T-helper 17 cell (primary cell): ENCODE measurements around the gene WWOX. TPM values are rescaled to one million over a fixed set of nuclear protein-coding genes. Genes with fewer than 3 reads are reported as not detected.

Experiments
- ATAC-seq: fragments of 150-1000 bp; cut with Tn5 transposase; 2 replicates; pipeline ENCODE4 v1.10.0; 2021; ENCODE audit warnings: mild to moderate bottlenecking, moderate library complexity
- DNase-seq, 3 donors: peaks; one replicate each; pipeline versions ENCODE4 v3.0.0 to v3.0.0-alpha.2; 2020 to 2021
- H3K9me3 ChIP-seq: one replicate; pipeline ENCODE4 v1.7.0; 2013; ENCODE audit warnings: low read length, mild to moderate bottlenecking; ENCODE audit not compliant: control insufficient read depth, poor library complexity, severe bottlenecking
- H3K27ac Mint-ChIP-seq: one replicate; pipeline ENCODE4 v1.8.0; 2022; ENCODE audit warnings: mild to moderate bottlenecking, moderate library complexity, mixed read lengths
- H3K27me3 Mint-ChIP-seq: one replicate; pipeline ENCODE4 v1.8.0; 2022; ENCODE audit warnings: mixed read lengths
- H3K36me3 Mint-ChIP-seq: one replicate; pipeline ENCODE4 v1.8.0; 2022; ENCODE audit warnings: low read depth, mixed read lengths
- H3K4me1 Mint-ChIP-seq: one replicate; pipeline ENCODE4 v1.8.0; 2022; ENCODE audit warnings: mild to moderate bottlenecking, mixed read lengths
- H3K4me3 Mint-ChIP-seq: one replicate; pipeline ENCODE4 v1.8.0; 2022; ENCODE audit warnings: mild to moderate bottlenecking, moderate library complexity, mixed read lengths
- total RNA-seq, 4 donors: library from RNA in 2 of 4; stranded (reverse) in 2 of 4; gene quantifications; one replicate each; pipeline ENCODE4 v1.2.3 and lab custom pipeline; 2022 to 2026

Gene WWOX
- total RNA-seq, 2 donors from 2014 or later: 26.8 to 29.7 TPM

GRCh38 chr16:78116946-78117345 lies 17.5 kb downstream of the WWOX start:
- no peak overlapping the region for H3K4me3 Mint-ChIP-seq
- no peak for DNase-seq
- H3K4me1 Mint-ChIP-seq: no peaks in the 10 kb centered on the region
- H3K36me3 Mint-ChIP-seq: peaks cover 2% of the 10 kb centered on the region
- H3K9me3 ChIP-seq: no peaks in the 10 kb centered on the region
- no peaks in the 10 kb centered on the region for H3K27me3 Mint-ChIP-seq
- ATAC-seq: no peak
- no peak overlapping the region for H3K27ac Mint-ChIP-seq

DNA sequence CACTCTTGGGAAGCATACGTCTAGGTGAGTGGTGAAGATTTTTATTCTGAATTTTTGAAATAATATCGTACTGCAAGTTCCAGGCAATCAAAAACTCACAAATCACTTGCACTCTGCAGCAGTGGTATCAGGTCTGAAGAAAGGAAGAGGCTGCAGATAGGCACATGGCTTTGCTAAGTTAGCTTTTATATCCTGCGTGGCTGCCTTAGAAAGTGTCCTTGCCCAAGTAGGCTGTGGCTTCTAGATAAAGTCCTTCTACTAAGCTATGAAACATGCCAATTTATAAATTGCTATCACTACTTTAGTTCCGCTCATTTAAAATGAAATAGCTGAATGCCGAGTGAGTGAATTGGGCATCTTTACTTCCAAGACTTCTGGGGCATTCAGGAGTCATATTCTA lies 17.9 kb downstream of the WWOX start:
- no peaks in the 10 kb centered on the region for H3K27me3 Mint-ChIP-seq
- DNase-seq: no peak
- H3K4me3 Mint-ChIP-seq: no peak overlapping the region
- no peak overlapping the region for H3K27ac Mint-ChIP-seq
- peaks cover 2% of the 10 kb centered on the region for H3K36me3 Mint-ChIP-seq
- H3K9me3 ChIP-seq: no peaks in the 10 kb centered on the region
- ATAC-seq: no peak
- H3K4me1 Mint-ChIP-seq: no peaks in the 10 kb centered on the region

DNA sequence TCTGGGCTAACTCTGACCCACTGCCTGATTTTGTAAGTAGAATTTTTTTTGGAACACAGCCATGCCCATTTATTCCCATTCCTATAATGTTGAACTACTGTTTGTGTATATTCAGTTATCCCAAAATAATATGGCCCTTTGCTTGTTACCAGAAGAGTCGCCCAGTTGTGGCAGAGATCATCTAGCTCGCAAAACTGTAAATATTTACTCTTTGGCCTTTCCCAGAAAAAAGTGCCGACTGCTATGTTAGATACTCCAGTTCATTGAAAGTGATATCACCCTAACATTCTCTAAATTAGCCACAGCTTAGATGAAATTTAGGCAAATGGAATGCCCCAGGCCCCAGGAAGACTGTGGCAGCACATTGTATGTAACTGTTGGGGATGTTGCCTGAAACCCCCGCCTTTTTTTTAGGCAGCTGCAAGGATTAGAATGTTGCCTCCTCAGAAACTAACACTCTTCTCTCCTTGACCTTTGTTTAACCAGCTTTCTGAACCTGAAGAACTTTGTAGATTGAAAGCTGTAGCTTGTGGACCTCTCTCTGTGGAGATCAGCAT lies 19.1 kb downstream of the WWOX start:
- no peaks in the 10 kb centered on the region for H3K9me3 ChIP-seq
- peaks cover 2% of the 10 kb centered on the region for H3K36me3 Mint-ChIP-seq
- H3K27me3 Mint-ChIP-seq: no peaks in the 10 kb centered on the region

GRCh38 chr16:78122774-78123315 lies 23.4 kb downstream of the WWOX start:
- Mint-ChIP-seq H3K4me3 (peak overlapping the region; percentile 50), H3K27ac (peak overlapping the region; percentile 63)
- peak; percentile 81 for ATAC-seq

More for the DNA sequence above, 19.1 kb downstream of the WWOX start:
- H3K4me1 Mint-ChIP-seq: peaks cover 3% of the 10 kb centered on the region
- DNase-seq: no peak
- no peak overlapping the region for H3K4me3 Mint-ChIP-seq
- ATAC-seq: no peak
- H3K27ac Mint-ChIP-seq: no peak overlapping the region

DNA sequence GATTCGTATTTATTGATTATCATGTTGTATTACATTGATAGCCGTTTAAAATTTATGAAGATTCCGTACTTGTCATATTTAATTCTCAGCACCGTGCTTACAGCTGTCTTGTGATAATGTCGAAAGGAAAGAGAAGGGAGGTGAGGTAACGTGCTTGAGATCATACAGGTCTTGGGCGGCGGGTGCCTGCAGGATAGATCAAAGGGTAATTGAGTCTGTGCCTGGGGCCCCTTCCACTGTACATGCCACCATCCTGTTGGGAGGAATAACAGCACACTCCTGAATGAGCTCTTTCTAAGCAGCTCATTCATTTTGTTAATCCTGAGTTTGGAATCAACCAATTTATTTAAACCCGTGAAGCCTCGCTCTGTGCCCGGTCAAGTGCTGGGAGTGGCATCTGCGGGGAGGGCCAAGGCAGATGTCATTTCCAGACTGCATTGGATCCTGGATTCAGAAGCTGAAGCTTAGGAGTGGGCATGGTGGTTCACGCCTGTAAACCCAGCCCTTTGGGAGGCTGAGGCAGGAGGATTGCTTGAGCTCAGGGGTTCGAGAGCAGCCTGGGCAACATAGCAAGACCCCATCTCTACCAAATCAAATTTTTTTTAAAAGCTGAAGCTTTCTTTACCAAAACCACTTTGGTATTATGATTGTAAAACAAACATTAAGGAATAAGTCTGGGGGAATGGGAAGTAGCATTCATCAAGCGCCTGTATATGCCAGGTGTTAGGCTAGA lies 25.8 kb downstream of the WWOX start:
- H3K4me3 Mint-ChIP-seq: no peak overlapping the region
- peaks cover 5% of the 10 kb centered on the region for H3K36me3 Mint-ChIP-seq
- no peak overlapping the region for H3K27ac Mint-ChIP-seq
- DNase-seq (no peak), ATAC-seq (no peak)
- H3K4me1 Mint-ChIP-seq: peaks cover 8% of the 10 kb centered on the region
- H3K9me3 ChIP-seq: no peaks in the 10 kb centered on the region
- H3K27me3 Mint-ChIP-seq: no peaks in the 10 kb centered on the region

More at GRCh38 chr16:78122774-78123315, 23.4 kb downstream of the WWOX start:
- H3K36me3 Mint-ChIP-seq: peaks cover 3% of the 10 kb centered on the region
- no peak for DNase-seq
- H3K27me3 Mint-ChIP-seq: no peaks in the 10 kb centered on the region
- H3K4me1 Mint-ChIP-seq: peaks cover 4% of the 10 kb centered on the region
- no peaks in the 10 kb centered on the region for H3K9me3 ChIP-seq

DNA sequence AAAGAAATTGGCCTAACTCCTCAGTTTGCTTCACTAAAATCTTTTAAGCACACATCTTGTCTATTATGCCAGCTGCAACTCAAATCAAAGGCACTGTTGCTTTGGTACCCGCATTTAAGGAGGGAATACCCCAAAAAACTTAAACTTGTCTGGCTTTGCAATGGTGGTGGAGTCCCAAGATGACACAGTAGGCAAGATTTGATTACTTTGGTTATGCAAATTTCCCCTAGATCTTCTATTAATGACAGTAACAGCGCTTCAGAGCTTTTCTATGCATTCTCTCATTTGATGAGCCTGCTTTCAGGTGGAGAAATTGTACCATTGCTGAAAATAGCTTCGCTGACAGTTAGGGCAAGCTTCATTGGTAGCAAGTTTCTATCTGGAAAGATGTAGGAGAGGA lies 27.2 kb downstream of the WWOX start:
- H3K27ac Mint-ChIP-seq: no peak overlapping the region
- ATAC-seq: no peak
- H3K4me1 Mint-ChIP-seq: peaks cover 8% of the 10 kb centered on the region

GRCh38 chr16:78127130-78127529 lies 27.7 kb downstream of the WWOX start:
- DNase-seq: no peak
- Mint-ChIP-seq H3K27me3 (no peaks in the 10 kb centered on the region), H3K27ac (no peak overlapping the region), H3K36me3 (peaks cover 3% of the 10 kb centered on the region), H3K4me3 (no peak overlapping the region), H3K4me1 (peaks cover 8% of the 10 kb centered on the region)
- no peak for ATAC-seq
- no peaks in the 10 kb centered on the region for H3K9me3 ChIP-seq

More for the DNA sequence above, 27.2 kb downstream of the WWOX start:
- H3K9me3 ChIP-seq: no peaks in the 10 kb centered on the region
- no peak overlapping the region for H3K4me3 Mint-ChIP-seq
- H3K36me3 Mint-ChIP-seq: peaks cover 3% of the 10 kb centered on the region
- H3K27me3 Mint-ChIP-seq: no peaks in the 10 kb centered on the region
- DNase-seq: no peak

DNA sequence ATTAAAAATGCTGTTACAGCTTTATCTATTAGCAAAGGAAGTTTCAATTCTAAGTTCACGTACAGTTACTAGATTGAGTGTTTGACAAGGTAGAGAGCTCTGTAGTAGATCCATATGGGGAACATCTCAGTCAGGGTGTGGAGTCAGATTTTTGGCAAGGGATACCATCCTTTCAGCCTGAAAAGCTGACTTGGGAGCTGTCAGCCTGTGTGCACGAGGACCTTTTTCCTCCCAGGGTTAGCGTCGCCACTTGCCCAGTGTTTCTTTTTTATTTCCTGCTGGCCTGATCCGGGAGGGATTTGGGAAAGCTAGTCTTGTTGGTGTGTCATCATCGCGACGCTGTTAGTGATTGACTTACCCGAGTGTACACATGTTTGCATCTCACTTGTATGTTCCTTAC lies 29.5 kb downstream of the WWOX start:
- H3K9me3 ChIP-seq: no peaks in the 10 kb centered on the region
- Mint-ChIP-seq H3K4me3 (no peak overlapping the region), H3K27ac (no peak overlapping the region), H3K36me3 (peaks cover 3% of the 10 kb centered on the region), H3K4me1 (peaks cover 4% of the 10 kb centered on the region), H3K27me3 (no peaks in the 10 kb centered on the region)
- ATAC-seq: no peak
- no peak for DNase-seq

DNA sequence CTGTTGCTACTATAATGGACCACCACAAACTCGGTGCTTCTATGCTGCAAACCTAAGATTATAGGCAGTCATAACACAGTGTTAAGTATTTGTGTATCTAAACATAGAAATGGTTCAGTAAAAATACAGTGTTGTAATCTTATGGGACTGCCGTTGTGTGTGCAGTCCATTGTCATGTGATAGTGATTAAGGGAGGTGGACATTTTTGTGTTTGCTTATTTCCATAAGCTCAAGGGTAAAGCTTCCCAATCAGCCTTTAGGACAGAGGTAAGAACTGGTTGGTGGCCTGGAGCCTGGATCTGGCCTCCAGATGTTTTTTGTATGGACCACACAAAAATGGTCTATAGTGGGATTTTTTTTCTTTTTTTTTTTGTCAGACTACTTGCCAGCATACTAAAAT lies 29.9 kb downstream of the WWOX start:
- peaks cover 3% of the 10 kb centered on the region for H3K36me3 Mint-ChIP-seq
- H3K27ac Mint-ChIP-seq: no peak overlapping the region
- ATAC-seq (no peak), DNase-seq (no peak)
- no peak overlapping the region for H3K4me3 Mint-ChIP-seq
- no peaks in the 10 kb centered on the region for H3K9me3 ChIP-seq
- H3K27me3 Mint-ChIP-seq: no peaks in the 10 kb centered on the region
- H3K4me1 Mint-ChIP-seq: peaks cover 4% of the 10 kb centered on the region

- Mint-ChIP-seq H3K36me3 (peaks cover 3% of the 10 kb centered on the region), H3K27me3 (no peaks in the 10 kb centered on the region), H3K4me1 (peaks cover 9% of the 10 kb centered on the region), H3K27ac (no peak overlapping the region), H3K4me3 (no peak overlapping the region)
- H3K9me3 ChIP-seq: no peaks in the 10 kb centered on the region
- no peak for DNase-seq
- no peak for ATAC-seq
These were observed 30.7 kb downstream of the WWOX start for GRCh38 chr16:78130083-78130608.

GRCh38 chr16:78130950-78131349 lies 31.5 kb downstream of the WWOX start:
- Mint-ChIP-seq H3K27me3 (no peaks in the 10 kb centered on the region), H3K27ac (no peak overlapping the region)

DNA sequence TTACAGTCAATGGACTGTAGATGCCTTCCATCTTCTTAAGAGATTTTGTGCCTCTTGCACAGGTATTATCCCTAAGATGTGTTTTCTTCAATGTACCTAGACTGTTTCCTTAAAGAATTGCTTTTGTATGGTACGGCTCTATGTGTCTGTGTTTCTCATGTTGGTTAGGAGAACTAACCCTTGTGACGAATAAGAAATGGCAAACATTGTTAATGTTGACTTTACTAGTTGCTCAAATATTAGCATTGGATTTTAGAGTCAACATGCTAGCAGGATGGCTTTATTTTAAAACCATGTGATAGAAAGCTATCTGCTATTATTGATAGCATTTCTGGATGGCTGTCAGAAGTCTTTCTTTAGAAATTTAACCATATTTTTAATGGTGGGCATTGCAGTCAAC lies 34.5 kb downstream of the WWOX start:
- peaks cover 5% of the 10 kb centered on the region for H3K4me1 Mint-ChIP-seq
- H3K4me3 Mint-ChIP-seq: no peak overlapping the region
- DNase-seq (no peak), ATAC-seq (no peak)
- H3K27me3 Mint-ChIP-seq: no peaks in the 10 kb centered on the region
- H3K27ac Mint-ChIP-seq: no peak overlapping the region
- H3K36me3 Mint-ChIP-seq: no peaks in the 10 kb centered on the region
- H3K9me3 ChIP-seq: no peaks in the 10 kb centered on the region

More at GRCh38 chr16:78130950-78131349, 31.5 kb downstream of the WWOX start:
- H3K4me1 Mint-ChIP-seq: peaks cover 9% of the 10 kb centered on the region
- no peak for ATAC-seq
- H3K9me3 ChIP-seq: no peaks in the 10 kb centered on the region
- peaks cover 3% of the 10 kb centered on the region for H3K36me3 Mint-ChIP-seq
- DNase-seq: no peak
- no peak overlapping the region for H3K4me3 Mint-ChIP-seq

DNA sequence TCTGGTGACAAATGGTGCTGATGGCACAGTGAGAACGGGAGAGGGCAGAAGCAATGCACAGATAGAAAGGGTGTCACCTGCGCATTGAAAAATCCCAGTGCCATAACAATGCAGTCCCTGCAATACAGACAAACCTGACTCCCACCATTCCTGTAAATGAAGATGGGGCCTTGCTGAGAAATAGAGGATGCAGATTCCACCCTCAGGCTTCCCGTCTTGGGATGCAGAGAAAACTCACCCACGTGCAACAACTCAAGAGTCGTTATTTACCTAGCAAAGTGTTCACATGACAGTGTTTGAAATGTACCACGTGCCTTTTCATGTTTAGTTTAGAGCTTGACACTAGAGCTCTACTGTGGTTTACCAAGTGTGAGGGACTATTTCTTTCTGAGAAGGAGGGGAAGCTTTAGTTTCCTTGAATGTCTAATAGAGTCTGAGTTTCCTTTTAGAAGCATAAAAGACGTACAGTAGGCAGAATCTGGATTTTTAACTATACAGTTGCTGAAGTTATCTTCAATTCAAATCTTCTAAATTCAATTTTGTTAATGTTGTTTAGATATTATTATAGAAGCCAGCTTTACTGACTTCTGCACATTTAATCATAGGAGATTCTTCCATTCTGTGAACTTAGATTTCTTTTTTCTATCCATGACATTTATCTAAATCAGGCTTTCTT lies 35.6 kb downstream of the WWOX start:
- no peak overlapping the region for H3K4me3 Mint-ChIP-seq
- no peaks in the 10 kb centered on the region for H3K27me3 Mint-ChIP-seq
- no peaks in the 10 kb centered on the region for H3K36me3 Mint-ChIP-seq
- peaks cover 5% of the 10 kb centered on the region for H3K4me1 Mint-ChIP-seq
- no peaks in the 10 kb centered on the region for H3K9me3 ChIP-seq
- no peak overlapping the region for H3K27ac Mint-ChIP-seq
- ATAC-seq (no peak), DNase-seq (no peak)
